Endothelial cell of umbilical vein (primary cell): ENCODE results near the gene TM4SF18. TPM values are rescaled to one million over a fixed set of nuclear protein-coding genes. Genes with fewer than 3 reads are reported as not detected.

Source experiments
- BruUV-seq: library from RNA; stranded (reverse); fragments of 400-500 nt; replicated peaks from 2 replicates; lab custom pipeline; 2021; lab: Mats Ljungman, UMichigan
- CTCF ChIA-PET: fragments of 300-600, 350-600 bp; sonication (Branson Sonifier 250); formaldehyde crosslinking; loops from one replicate; lab custom pipeline; 2021; ENCODE audit warnings: antibody characterized with exemption, inconsistent platforms; lab: Charles Lee
- POLR2A ChIA-PET: fragments of 300-600, 350-600 bp; sonication (Branson Sonifier 250); formaldehyde crosslinking; loops from one replicate; lab custom pipeline; 2021; ENCODE audit warnings: antibody characterized with exemption, inconsistent platforms; lab: Charles Lee
- DNase-seq: peaks from one replicate; pipeline ENCODE4 v3.0.0-alpha.2; 2011; ENCODE audit warnings: low read depth, low spot score
- FAIRE-seq: peaks from 2 replicates; lab custom pipeline; 2011; peaks lifted over from hg19 to GRCh38; lab: Jason Lieb, UNC
- H2AFZ ChIP-seq: 2 replicates; pipeline ENCODE4 v1.6.0; 2012; ENCODE audit warnings: low read depth, low read length, control low read depth, inconsistent platforms
- H3K27ac ChIP-seq: 2 replicates; pipeline ENCODE4 v1.5.1; 2011; ENCODE audit warnings: low read depth, mild to moderate bottlenecking, control low read depth, low read length, moderate library complexity; ENCODE audit not compliant: insufficient read depth
- H3K27me3 ChIP-seq, 2 experiments: 2 replicates each; pipeline versions ENCODE4 v1.6.0 to v1.6.1; 2011; ENCODE audit warnings: low read length in 2 of 2, mixed read lengths in 1 of 2; ENCODE audit not compliant: control insufficient read depth in 2 of 2, insufficient read depth in 2 of 2
- H3K36me3 ChIP-seq, 2 experiments: 2 replicates in 1 of 2; 3 replicates in 1 of 2; pipeline ENCODE4 v1.5.1; 2011; ENCODE audit warnings: low read length in 2 of 2, mild to moderate bottlenecking in 1 of 2, moderate library complexity in 1 of 2; ENCODE audit not compliant: control insufficient read depth in 2 of 2, insufficient read depth in 2 of 2; ENCODE audit errors: extremely low read depth in 1 of 2
- H3K4me1 ChIP-seq: 3 replicates; pipeline ENCODE4 v1.5.1; 2011; ENCODE audit warnings: mild to moderate bottlenecking, low read length; ENCODE audit not compliant: control insufficient read depth, insufficient read depth; ENCODE audit errors: extremely low read depth
- H3K4me2 ChIP-seq: 2 replicates; pipeline ENCODE4 v1.6.1; 2011; ENCODE audit warnings: low read length, control low read depth, mixed read lengths; ENCODE audit not compliant: insufficient read depth
- H3K4me3 ChIP-seq, 3 experiments: fragments of 200-600 bp in 1 of 3; sonication (generic), shearing (Covaris generic) in 1 of 3; replicated peaks in 1 of 3; 2 replicates each; pipeline ENCODE4 v1.5.1; 2011 to 2016; ENCODE audit warnings: control low read depth in 3 of 3, low read length in 3 of 3, mild to moderate bottlenecking in 2 of 3, inconsistent platforms in 1 of 3, low read depth in 1 of 3, moderate library complexity in 1 of 3; ENCODE audit not compliant: insufficient read depth in 1 of 3
- H3K79me2 ChIP-seq: 2 replicates; pipeline ENCODE4 v1.6.0; 2012; ENCODE audit warnings: low read length, inconsistent platforms; ENCODE audit not compliant: control insufficient read depth, insufficient read depth
- H3K9ac ChIP-seq: replicated peaks from 2 replicates; pipeline ENCODE3; 2011; ENCODE audit warnings: low read length, control low read depth; ENCODE audit not compliant: insufficient read depth; ENCODE audit errors: extremely low read depth
- H3K9me1 ChIP-seq: replicated peaks from 3 replicates; pipeline ENCODE4 v1.6.0; 2011; ENCODE audit warnings: mild to moderate bottlenecking, low read length; ENCODE audit not compliant: control insufficient read depth, insufficient read depth; ENCODE audit errors: extremely low read depth
- H3K9me3 ChIP-seq: replicated peaks from 2 replicates; pipeline ENCODE4 v1.5.1; 2012; ENCODE audit warnings: low read length, inconsistent platforms; ENCODE audit not compliant: control insufficient read depth, insufficient read depth
- H4K20me1 ChIP-seq: replicated peaks from 2 replicates; pipeline ENCODE3; 2011; ENCODE audit warnings: mild to moderate bottlenecking, low read length; ENCODE audit not compliant: control insufficient read depth, insufficient read depth; ENCODE audit errors: extremely low read depth
- CTCF ChIP-seq, 2 donors: IDR thresholded peaks; 1 replicate in 1 of 2; 2 replicates in 1 of 2; pipeline ENCODE4 v1.5.1; 2011; ENCODE audit warnings: low read length in 2 of 2, mild to moderate bottlenecking in 2 of 2, moderate library complexity in 2 of 2, control low read depth in 1 of 2, inconsistent platforms in 1 of 2, low read depth in 1 of 2; ENCODE audit not compliant: insufficient read depth in 1 of 2; ENCODE audit errors: extremely low read depth in 1 of 2
- EZH2 ChIP-seq: IDR thresholded peaks from 2 replicates; pipeline ENCODE4 v1.6.1; 2012; ENCODE audit warnings: borderline replicate concordance, low read depth, mild to moderate bottlenecking, moderate library complexity, low read length, inconsistent platforms; ENCODE audit not compliant: severe bottlenecking
- FOS ChIP-seq: IDR thresholded peaks from 2 replicates; pipeline ENCODE4 v1.6.1; 2011; ENCODE audit warnings: mild to moderate bottlenecking, low read length, moderate library complexity, borderline replicate concordance; ENCODE audit not compliant: insufficient read depth
- GATA2 ChIP-seq: IDR thresholded peaks from 2 replicates; pipeline ENCODE4 v1.7.0; 2011; ENCODE audit warnings: low read depth, mild to moderate bottlenecking, moderate library complexity, mixed read lengths, low read length; ENCODE audit not compliant: insufficient read length, insufficient read depth
- JUN ChIP-seq: IDR thresholded peaks from 2 replicates; pipeline ENCODE4 v1.6.1; 2011; ENCODE audit warnings: borderline replicate concordance, low read depth; ENCODE audit not compliant: insufficient read length, insufficient read depth
- MAX ChIP-seq: IDR thresholded peaks from 2 replicates; pipeline ENCODE4 v1.6.1; 2011; ENCODE audit not compliant: insufficient read depth, insufficient read length
- MYC ChIP-seq: IDR thresholded peaks from one replicate; pipeline ENCODE4 v1.6.1; 2011; ENCODE audit warnings: mild to moderate bottlenecking, low read depth, low read length
- POLR2A ChIP-seq: IDR thresholded peaks from 2 replicates; pipeline ENCODE4 v1.6.1; 2012; ENCODE audit warnings: low read depth, mild to moderate bottlenecking, control low read depth, low read length
- POLR2AphosphoS5 ChIP-seq: IDR thresholded peaks from 2 replicates; pipeline ENCODE4 v1.6.1; 2012; ENCODE audit warnings: low read depth, mild to moderate bottlenecking, control low read depth, low read length, moderate library complexity; ENCODE audit not compliant: insufficient read depth
- dilution Hi-C: fragments of 300-500 bp; cut with MboI; formaldehyde crosslinking; loops from one replicate; pipeline ENCODE4 v1.15.0; 2019; ENCODE audit warnings: low sequenced_read_pairs; ENCODE audit not compliant: extremely low pct_ligation_motif_present
- intact Hi-C: fragments of 100-400 bp; cut with micrococcal nuclease; formaldehyde crosslinking; loops from one replicate; pipeline ENCODE4 v1.10.0; 2022
- polyA plus RNA-seq, 4 experiments: library from polyadenylated mRNA; depleted of rRNA in 3 of 4; stranded (reverse) in 3 of 4; unstranded in 1 of 4; fragments of >200 nt; gene quantifications; 2 replicates each; pipeline versions ENCODE4 v1.2.1 to v1.2.3, GENCODE V29; 2011 to 2012; ENCODE audit warnings: missing spikeins in 1 of 4
- total RNA-seq: library from RNA; stranded (reverse); gene quantifications from 2 replicates; pipeline ENCODE4 v1.2.3, GENCODE V29; 2021

TM4SF18 gene
- total and polyA plus RNA-seq, 2 donors (not counting 3 experiments of a cell fraction or from before 2014, with no cell fraction given): 158 to 163 TPM

- H3K4me2 ChIP-seq: no peak overlapping the region
- CTCF ChIA-PET: interaction anchor here (0.6 to 1.6 kb wide), 6 partner anchors 15 to 196 kb away, joined by 3 to 6 read pairs (median 4); partner anchors contain the start of gene TM4SF18
Observed at GRCh38 chr3:149316437-149316836, 17.0 kb downstream of the TM4SF18 start.

GRCh38 chr3:149315694-149316093, 17.7 kb downstream of the TM4SF18 start:
- Histone ChIP-seq H3K36me3 (peaks cover 0 to 2% of the 10 kb centered on the region in 2 experiments), H3K27me3 (no peaks in the 10 kb centered on the region), H3K9me1 (no peaks in the 10 kb centered on the region), H2AFZ (no peak overlapping the region), H3K4me1 (peaks cover 8% of the 10 kb centered on the region), H3K4me2 (no peak overlapping the region), H3K4me3 (no peak overlapping the region), H3K27ac (no peak overlapping the region), H3K9ac (no peak overlapping the region), H4K20me1 (no peaks in the 10 kb centered on the region), H3K9me3 (no peaks in the 10 kb centered on the region), H3K79me2 (no peaks in the 10 kb centered on the region)
- no TSS peak for BruUV-seq
- dilution Hi-C loops (no loop called here), intact Hi-C loops (no loop called here)
- POLR2A ChIA-PET: interaction anchor here (0.8 kb wide), 1 partner anchor 19 kb away, joined by 3 read pairs; no protein-coding TSS in a partner anchor
- DNase-seq: no peak
- no peak for TF ChIP-seq POLR2AphosphoS5
- TF ChIP-seq FOS: no peak
- TF ChIP-seq MYC: no peak
- no peak for TF ChIP-seq CTCF (IDR thresholded peaks at IDR 0.05; ENCODE audit: extremely low read depth in 1 of 2, insufficient read depth in 1 of 2, low read depth in 1 of 2, low read length in 2 of 2)
- TF ChIP-seq EZH2: no peak
- no peak for TF ChIP-seq POLR2A
- TF ChIP-seq MAX: no peak
- TF ChIP-seq GATA2: no peak
- no peak for TF ChIP-seq JUN
- FAIRE-seq: no peak
- CTCF ChIA-PET: interaction anchor here (0.9 to 1.6 kb wide), 11 partner anchors 8 to 195 kb away, joined by 3 to 6 read pairs (median 3); partner anchors contain the start of gene TM4SF18

More at GRCh38 chr3:149316437-149316836, 17.0 kb downstream of the TM4SF18 start:
- no TSS peak for BruUV-seq
- H4K20me1 ChIP-seq: no peaks in the 10 kb centered on the region
- peaks cover 0 to 4% of the 10 kb centered on the region in 2 experiments for H3K36me3 ChIP-seq
- H3K9me3 ChIP-seq: no peaks in the 10 kb centered on the region
- H2AFZ ChIP-seq: peak overlapping the region; percentile 44
- FAIRE-seq (no peak), DNase-seq (no peak)
- intact Hi-C loops (no loop called here), dilution Hi-C loops (no loop called here)
- no peak overlapping the region for H3K9ac ChIP-seq
- TF ChIP-seq MYC (no peak), EZH2 (no peak), JUN (no peak), POLR2AphosphoS5 (no peak)
- H3K9me1 ChIP-seq: no peaks in the 10 kb centered on the region
- no peak overlapping the region for H3K4me3 ChIP-seq
- no peaks in the 10 kb centered on the region for H3K79me2 ChIP-seq
- POLR2A ChIA-PET: no interaction called here
- no peaks in the 10 kb centered on the region for H3K27me3 ChIP-seq
- no peak overlapping the region for H3K27ac ChIP-seq
- peaks cover 8% of the 10 kb centered on the region for H3K4me1 ChIP-seq
